HG03097 (cell line): Measurements from ENCODE around the gene CNOT11.

Experiments used
- ATAC-seq: cut with Tn5 transposase; IDR thresholded peaks from one replicate; pipeline ENCODE4 v1.9.1; 2021; ENCODE audit not compliant: unreplicated experiment, low FRiP score

CNOT11 gene

GRCh38 chr2:101274142-101274541 lies 21.5 kb downstream of the CNOT11 start:
- no peak for ATAC-seq

- ATAC-seq, result no peak
Observed at GRCh38 chr2:101277111-101277510, 24.4 kb downstream of the CNOT11 start.

- no peak for ATAC-seq
Observed at GRCh38 chr2:101278925-101279324, 26.2 kb downstream of the CNOT11 start.

GRCh38 chr2:101281482-101281881 lies 28.8 kb downstream of the CNOT11 start:
- no peak for ATAC-seq

- no peak for ATAC-seq
Observed at GRCh38 chr2:101282980-101283379, 30.3 kb downstream of the CNOT11 start.

GRCh38 chr2:101286684-101287083 lies 34.0 kb downstream of the CNOT11 start:
- no peak for ATAC-seq

GRCh38 chr2:101287303-101287702 lies 34.6 kb downstream of the CNOT11 start:
- no peak for ATAC-seq

- no peak for ATAC-seq
Observed at GRCh38 chr2:101290711-101291110, 38.0 kb downstream of the CNOT11 start.

- no peak for ATAC-seq
Observed at GRCh38 chr2:101291973-101292372, 39.3 kb downstream of the CNOT11 start.

- no peak for ATAC-seq
Observed at GRCh38 chr2:101293544-101293943, 40.9 kb downstream of the CNOT11 start.

GRCh38 chr2:101294861-101295260 lies 42.2 kb downstream of the CNOT11 start:
- ATAC-seq, result no peak

- no peak for ATAC-seq
Observed at GRCh38 chr2:101295895-101296294, 43.2 kb downstream of the CNOT11 start.

- ATAC-seq, result no peak
Observed at GRCh38 chr2:101296371-101296770, 43.7 kb downstream of the CNOT11 start.

GRCh38 chr2:101297383-101297782 lies 44.7 kb downstream of the CNOT11 start:
- no peak for ATAC-seq

- ATAC-seq, result no peak
Observed at GRCh38 chr2:101299604-101300003, 46.9 kb downstream of the CNOT11 start.

- ATAC-seq, result no peak
Observed at GRCh38 chr2:101300164-101300563, 47.5 kb downstream of the CNOT11 start.

- ATAC-seq, result no peak
Observed at GRCh38 chr2:101300836-101301235, 48.1 kb downstream of the CNOT11 start.

GRCh38 chr2:101302016-101302415 lies 49.3 kb downstream of the CNOT11 start:
- no peak for ATAC-seq

GRCh38 chr2:101303688-101304087 lies 51.0 kb downstream of the CNOT11 start:
- no peak for ATAC-seq

GRCh38 chr2:101305035-101305434 lies 52.3 kb downstream of the CNOT11 start:
- no peak for ATAC-seq

GRCh38 chr2:101305492-101306078 lies 52.9 kb downstream of the CNOT11 start:
- no peak for ATAC-seq

- ATAC-seq, result peak; percentile 0
Observed at GRCh38 chr2:101306410-101306809, 53.7 kb downstream of the CNOT11 start.

- no peak for ATAC-seq
Observed at GRCh38 chr2:101307503-101307902, 54.8 kb downstream of the CNOT11 start.
